ENCODE results near the gene HIBADH.

- TF ChIP-seq TAF1 (IDR thresholded peaks at IDR 0.05; ENCODE audit: borderline replicate concordance, insufficient read depth, low read length) (no peak), POLR2AphosphoS5 (IDR thresholded peaks at IDR 0.05; ENCODE audit: low read depth, low read length) (no peak), REST (IDR thresholded peaks at IDR 0.05; ENCODE audit: insufficient read depth in 1 of 2, low read depth in 2 of 2, low read length in 2 of 2) (no peak)
Measured at GRCh38 chr7:27686315-27686714, 23.6 kb upstream of the HIBADH start.
